ENCODE results near the gene SNHG17.
"Not testable (repeated sequence)": the region's sequence is repeated elsewhere in the genome, so short reads cannot be mapped to it uniquely, and the experiment has no call there.

Gene SNHG17

DNA sequence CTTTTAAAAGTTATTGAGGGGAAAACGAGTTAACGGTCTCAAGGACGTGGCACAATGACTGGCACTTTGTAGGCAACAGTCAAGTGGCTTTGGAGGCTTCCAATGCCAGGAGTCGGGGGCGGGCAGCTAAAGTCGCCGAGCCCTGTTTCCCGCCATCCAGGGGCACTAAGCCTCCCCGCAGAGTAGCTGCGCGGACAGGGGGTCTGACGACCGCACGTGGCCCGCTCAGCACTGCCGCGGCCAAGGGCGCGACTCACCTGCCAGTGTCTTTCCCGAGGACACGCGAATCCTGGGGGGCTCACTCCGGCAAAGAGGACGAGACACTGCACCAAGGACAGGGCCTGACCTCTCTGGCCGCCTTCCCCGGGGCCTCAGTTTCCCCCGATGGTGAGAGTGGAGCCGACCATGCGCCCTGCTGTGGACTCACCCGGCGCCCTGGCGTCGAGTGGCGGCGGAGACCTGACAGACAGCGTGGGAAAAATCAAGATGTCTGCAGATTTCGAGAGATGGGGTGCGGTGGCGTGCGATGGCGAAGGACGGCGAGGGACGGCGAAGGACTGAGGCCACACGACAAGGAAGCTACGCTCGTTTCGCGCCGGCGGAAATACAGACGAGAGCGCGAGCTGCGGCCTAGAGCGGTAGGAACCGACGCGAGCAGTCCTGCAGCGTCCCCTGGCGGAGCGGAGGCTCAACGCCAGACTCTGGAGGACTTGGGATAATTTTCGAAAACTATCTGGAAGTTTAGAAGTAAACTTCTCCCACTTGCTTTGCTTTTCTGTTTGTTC lies at the start of gene SNHG17:
Gene SNHG17 (minus strand): TSS at position 559 of the 785 bp plus-strand sequence.
- Histone ChIP-seq H3K4me1 (ENCODE audit: control insufficient read depth, low read depth, low read length) (no peaks in the 10 kb centered on the region), H3K27me3 (ENCODE audit: control insufficient read depth, insufficient read depth, low read length) (no peaks in the 10 kb centered on the region), H3K9me3 (ENCODE audit: control insufficient read depth, low read depth, low read length) (no peaks in the 10 kb centered on the region), H3K36me3 (ENCODE audit: control insufficient read depth, low read depth, low read length) (peaks cover 38% of the 10 kb centered on the region), H3K9ac (ENCODE audit: low read length) (peak within 1 kb of the TSS; percentile 92), H3K27ac (ENCODE audit: low read length) (peak within 1 kb of the TSS; percentile 81), H3K4me3 (ENCODE audit: low read length) (peak within 1 kb of the TSS; percentile 77)

DNA sequence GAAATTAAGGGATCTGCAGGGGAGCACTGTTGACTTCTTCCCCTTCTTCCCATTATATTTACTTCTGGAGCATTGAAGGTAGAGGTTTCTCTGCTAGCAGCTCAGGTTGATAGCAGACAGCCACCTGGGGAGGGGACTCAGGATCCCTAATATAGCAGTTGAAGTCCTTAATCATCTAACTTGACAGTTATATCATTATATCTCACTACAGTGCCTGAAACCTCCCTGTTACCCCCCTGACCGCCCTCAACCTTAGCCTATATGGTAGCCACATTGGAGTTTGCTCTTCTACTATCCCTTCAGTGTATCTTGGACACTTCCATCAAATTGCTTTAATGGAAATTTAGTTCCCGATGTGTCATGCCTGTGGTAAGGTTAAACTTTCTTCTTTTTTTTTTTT lies 44.5 kb upstream of the SNHG17 start:
- Histone ChIP-seq H3K4me3 (ENCODE audit: low read length) (no peak overlapping the region), H3K9me3 (ENCODE audit: control insufficient read depth, low read depth, low read length) (no peaks in the 10 kb centered on the region), H3K4me1 (ENCODE audit: control insufficient read depth, low read depth, low read length) (no peaks in the 10 kb centered on the region), H3K27me3 (ENCODE audit: control insufficient read depth, insufficient read depth, low read length) (no peaks in the 10 kb centered on the region), H3K36me3 (ENCODE audit: control insufficient read depth, low read depth, low read length) (no peaks in the 10 kb centered on the region), H3K9ac (ENCODE audit: low read length) (no peak overlapping the region), H3K27ac (ENCODE audit: low read length) (no peak overlapping the region)

- H3K27ac ChIP-seq (ENCODE audit: low read length): no peak overlapping the region
- no peak overlapping the region for H3K4me3 ChIP-seq (ENCODE audit: low read length)
- no peaks in the 10 kb centered on the region for H3K27me3 ChIP-seq (ENCODE audit: control insufficient read depth, insufficient read depth, low read length)
- no peaks in the 10 kb centered on the region for H3K36me3 ChIP-seq (ENCODE audit: control insufficient read depth, low read depth, low read length)
- no peaks in the 10 kb centered on the region for H3K9me3 ChIP-seq (ENCODE audit: control insufficient read depth, low read depth, low read length)
- no peak overlapping the region for H3K9ac ChIP-seq (ENCODE audit: low read length)
- H3K4me1 ChIP-seq (ENCODE audit: control insufficient read depth, low read depth, low read length): peaks cover 7% of the 10 kb centered on the region
These were observed 42.6 kb upstream of the SNHG17 start for GRCh38 chr20:38477747-38478146.

GRCh38 chr20:38473367-38473795 lies 38.3 kb upstream of the SNHG17 start:
- H3K4me1 ChIP-seq (ENCODE audit: control insufficient read depth, low read depth, low read length): peaks cover 7% of the 10 kb centered on the region
- no peaks in the 10 kb centered on the region for H3K9me3 ChIP-seq (ENCODE audit: control insufficient read depth, low read depth, low read length)
- H3K27me3 ChIP-seq (ENCODE audit: control insufficient read depth, insufficient read depth, low read length): no peaks in the 10 kb centered on the region
- H3K27ac ChIP-seq (ENCODE audit: low read length): no peak overlapping the region
- H3K9ac ChIP-seq (ENCODE audit: low read length): peak overlapping the region; percentile 60
- H3K4me3 ChIP-seq (ENCODE audit: low read length): peak overlapping the region; percentile 83
- H3K36me3 ChIP-seq (ENCODE audit: control insufficient read depth, low read depth, low read length): no peaks in the 10 kb centered on the region

DNA sequence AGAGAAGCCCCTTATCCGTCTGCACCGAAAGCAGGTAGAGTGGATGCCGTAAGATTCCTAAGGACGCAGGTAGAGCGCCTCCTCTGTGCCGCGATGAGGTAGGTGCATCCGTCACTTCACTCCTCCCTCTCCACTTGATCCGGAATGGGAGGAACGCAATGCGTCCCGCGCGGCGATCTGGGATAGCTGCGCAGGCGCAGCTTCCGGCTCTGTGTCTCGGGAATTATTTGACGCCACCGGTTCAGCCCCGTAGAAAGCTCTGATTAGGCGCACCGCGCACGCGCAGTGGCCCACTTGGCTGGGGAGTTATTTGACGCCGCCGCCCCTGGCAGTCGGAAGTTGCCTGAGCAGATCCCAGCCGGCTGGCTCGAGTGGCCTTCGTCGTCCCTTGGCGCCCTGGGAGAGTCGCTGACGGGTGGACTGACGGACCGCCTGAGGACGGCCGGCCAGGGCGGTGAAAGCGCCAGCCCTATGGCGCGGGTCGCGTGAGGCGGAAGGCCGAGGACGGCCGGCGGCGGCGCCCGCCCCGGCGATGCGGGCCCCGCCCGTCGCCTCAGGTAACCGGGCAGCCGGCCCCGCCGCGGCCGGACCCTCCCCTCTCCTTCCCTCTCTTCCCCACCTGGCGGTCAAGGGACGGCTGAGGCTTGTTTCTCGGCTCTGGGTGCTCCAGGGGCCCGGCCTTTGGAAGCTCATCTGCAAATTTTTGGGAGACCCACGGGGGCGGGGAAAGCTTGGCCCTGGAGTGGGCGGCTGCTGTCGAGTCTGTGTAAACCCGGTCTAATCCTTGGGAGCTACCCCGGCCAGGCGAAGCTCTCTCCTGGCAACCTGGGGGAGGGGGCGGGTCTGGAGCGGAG lies 37.6 kb upstream of the SNHG17 start, which contains the start of gene RALGAPB:
Gene RALGAPB (plus strand): TSS at position 331 of the 854 bp plus-strand sequence. CDS start 15,590 bp downstream, outside the sequence.
- peak within 1 kb of the TSS; percentile 48 for H3K27ac ChIP-seq (ENCODE audit: low read length)

GRCh38 chr20:38471987-38472512 lies 36.9 kb upstream of the SNHG17 start:
- no peaks in the 10 kb centered on the region for H3K27me3 ChIP-seq (ENCODE audit: control insufficient read depth, insufficient read depth, low read length)
- H3K36me3 ChIP-seq (ENCODE audit: control insufficient read depth, low read depth, low read length): no peaks in the 10 kb centered on the region
- H3K9ac ChIP-seq (ENCODE audit: low read length): peak overlapping the region; percentile 55
- H3K4me1 ChIP-seq (ENCODE audit: control insufficient read depth, low read depth, low read length): peaks cover 7% of the 10 kb centered on the region
- peak overlapping the region; percentile 48 for H3K27ac ChIP-seq (ENCODE audit: low read length)
- no peaks in the 10 kb centered on the region for H3K9me3 ChIP-seq (ENCODE audit: control insufficient read depth, low read depth, low read length)
- H3K4me3 ChIP-seq (ENCODE audit: low read length): peak overlapping the region; percentile 83

More for the DNA sequence above, 37.6 kb upstream of the SNHG17 start, which contains the start of gene RALGAPB:
- H3K27me3 ChIP-seq (ENCODE audit: control insufficient read depth, insufficient read depth, low read length): no peaks in the 10 kb centered on the region
- peak within 1 kb of the TSS; percentile 83 for H3K4me3 ChIP-seq (ENCODE audit: low read length)
- H3K4me1 ChIP-seq (ENCODE audit: control insufficient read depth, low read depth, low read length): peaks cover 7% of the 10 kb centered on the region
- no peaks in the 10 kb centered on the region for H3K9me3 ChIP-seq (ENCODE audit: control insufficient read depth, low read depth, low read length)
- H3K36me3 ChIP-seq (ENCODE audit: control insufficient read depth, low read depth, low read length): no peaks in the 10 kb centered on the region
- peak within 1 kb of the TSS; percentile 60 for H3K9ac ChIP-seq (ENCODE audit: low read length)

GRCh38 chr20:38471245-38471644 lies 36.1 kb upstream of the SNHG17 start:
- H3K4me3 ChIP-seq (ENCODE audit: low read length): no peak overlapping the region
- H3K9ac ChIP-seq (ENCODE audit: low read length): no peak overlapping the region
- peaks cover 7% of the 10 kb centered on the region for H3K4me1 ChIP-seq (ENCODE audit: control insufficient read depth, low read depth, low read length)
- H3K36me3 ChIP-seq (ENCODE audit: control insufficient read depth, low read depth, low read length): no peaks in the 10 kb centered on the region
- no peaks in the 10 kb centered on the region for H3K27me3 ChIP-seq (ENCODE audit: control insufficient read depth, insufficient read depth, low read length)
- H3K27ac ChIP-seq (ENCODE audit: low read length): no peak overlapping the region
- H3K9me3 ChIP-seq (ENCODE audit: control insufficient read depth, low read depth, low read length): no peaks in the 10 kb centered on the region

DNA sequence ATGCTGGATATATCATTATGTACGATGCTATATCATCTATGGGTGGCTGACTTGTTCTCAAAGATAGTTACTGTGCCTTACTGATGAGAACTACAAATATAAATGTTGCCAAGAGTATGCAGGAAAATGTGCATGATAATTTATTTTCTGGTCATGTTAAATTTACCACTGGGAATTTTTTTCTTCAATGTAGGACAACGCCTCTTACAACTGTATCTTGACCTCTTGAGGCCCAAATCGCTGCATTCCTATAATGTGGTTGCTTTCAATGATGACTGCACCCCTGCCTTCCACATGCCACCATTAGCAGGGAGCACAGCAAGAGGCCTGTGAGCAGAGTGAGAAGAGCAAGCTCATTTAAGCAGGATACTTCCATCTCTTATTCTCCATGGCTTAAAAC lies 31.9 kb upstream of the SNHG17 start:
- H3K9ac ChIP-seq (ENCODE audit: low read length): no peak overlapping the region
- H3K36me3 ChIP-seq (ENCODE audit: control insufficient read depth, low read depth, low read length): no peaks in the 10 kb centered on the region
- no peaks in the 10 kb centered on the region for H3K9me3 ChIP-seq (ENCODE audit: control insufficient read depth, low read depth, low read length)
- no peaks in the 10 kb centered on the region for H3K4me1 ChIP-seq (ENCODE audit: control insufficient read depth, low read depth, low read length)
- no peaks in the 10 kb centered on the region for H3K27me3 ChIP-seq (ENCODE audit: control insufficient read depth, insufficient read depth, low read length)
- H3K27ac ChIP-seq (ENCODE audit: low read length): no peak overlapping the region
- no peak overlapping the region for H3K4me3 ChIP-seq (ENCODE audit: low read length)

DNA sequence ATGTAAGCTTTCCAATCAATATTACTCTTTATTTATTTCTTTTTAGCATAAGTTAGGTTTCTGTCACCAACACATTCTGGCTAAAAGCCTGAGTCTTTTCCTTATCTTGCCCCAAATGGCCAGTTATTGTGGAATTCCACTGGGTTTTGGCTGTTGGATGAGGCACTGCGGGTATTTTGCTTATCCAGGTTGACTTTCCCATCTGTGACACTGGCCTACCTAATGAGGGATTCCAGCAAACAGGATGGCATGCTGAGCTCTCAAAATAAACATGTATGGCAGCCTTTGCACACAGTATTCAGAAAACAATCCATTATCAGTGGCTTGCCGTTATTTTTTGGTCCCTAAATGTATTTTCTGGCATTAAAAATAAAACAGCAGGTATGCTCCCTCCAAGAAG lies 31.0 kb upstream of the SNHG17 start:
- no peak overlapping the region for H3K9ac ChIP-seq (ENCODE audit: low read length)
- no peaks in the 10 kb centered on the region for H3K27me3 ChIP-seq (ENCODE audit: control insufficient read depth, insufficient read depth, low read length)
- no peaks in the 10 kb centered on the region for H3K4me1 ChIP-seq (ENCODE audit: control insufficient read depth, low read depth, low read length)
- H3K4me3 ChIP-seq (ENCODE audit: low read length): no peak overlapping the region
- H3K36me3 ChIP-seq (ENCODE audit: control insufficient read depth, low read depth, low read length): no peaks in the 10 kb centered on the region
- H3K27ac ChIP-seq (ENCODE audit: low read length): no peak overlapping the region
- no peaks in the 10 kb centered on the region for H3K9me3 ChIP-seq (ENCODE audit: control insufficient read depth, low read depth, low read length)

- not testable (repeated sequence) for H3K36me3 ChIP-seq (ENCODE audit: control insufficient read depth, low read depth, low read length); H3K9me3 ChIP-seq (ENCODE audit: control insufficient read depth, low read depth, low read length); H3K4me1 ChIP-seq (ENCODE audit: control insufficient read depth, low read depth, low read length); H3K27ac ChIP-seq (ENCODE audit: low read length); H3K4me3 ChIP-seq (ENCODE audit: low read length); H3K9ac ChIP-seq (ENCODE audit: low read length); H3K27me3 ChIP-seq (ENCODE audit: control insufficient read depth, insufficient read depth, low read length)
These were observed 26.4 kb upstream of the SNHG17 start for GRCh38 chr20:38461569-38461968.

DNA sequence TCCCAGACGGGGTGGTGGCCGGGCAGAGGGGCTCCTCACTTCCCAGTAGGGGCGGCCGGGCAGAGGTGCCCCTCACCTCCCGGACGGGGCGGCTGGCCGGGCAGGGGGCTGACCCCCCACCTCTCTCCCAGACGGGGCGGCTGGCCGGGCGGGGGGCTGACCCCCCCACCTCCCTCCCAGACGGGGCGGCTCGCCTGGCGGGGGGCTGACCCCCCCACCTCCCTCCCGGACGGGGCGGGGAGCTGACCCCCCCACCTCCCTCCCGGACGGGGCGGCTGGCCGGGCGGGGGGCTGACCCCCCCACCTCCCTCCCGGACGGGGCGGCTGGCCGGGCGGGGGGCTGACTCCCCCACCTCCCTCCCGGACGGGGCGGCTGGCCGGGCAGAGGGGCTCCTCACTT lies 26.0 kb upstream of the SNHG17 start:
- H3K27me3 ChIP-seq (ENCODE audit: control insufficient read depth, insufficient read depth, low read length); H3K36me3 ChIP-seq (ENCODE audit: control insufficient read depth, low read depth, low read length); H3K27ac ChIP-seq (ENCODE audit: low read length); H3K4me1 ChIP-seq (ENCODE audit: control insufficient read depth, low read depth, low read length); H3K4me3 ChIP-seq (ENCODE audit: low read length); H3K9ac ChIP-seq (ENCODE audit: low read length); H3K9me3 ChIP-seq (ENCODE audit: control insufficient read depth, low read depth, low read length): not testable (repeated sequence)
